DOHH2 (cell line): ENCODE measurements around the gene PTEN.
"Not testable (repeated sequence)": the region's sequence is repeated elsewhere in the genome, so short reads cannot be mapped to it uniquely, and the experiment has no call there.

ENCODE experiments used
- H3F3A ChIP-seq: fragments of 200-600 bp; sonication (generic), shearing (Covaris generic); 2 replicates; pipeline ENCODE4 v1.6.0; 2016; ENCODE audit warnings: antibody characterized with exemption, mild to moderate bottlenecking; ENCODE audit not compliant: control insufficient read depth, insufficient read depth
- H3K27ac ChIP-seq: fragments of 200-600 bp; sonication (generic); 2 replicates; pipeline ENCODE4 v1.5.1; 2014; ENCODE audit warnings: low read depth, mild to moderate bottlenecking, low read length, moderate library complexity
- H3K27me3 ChIP-seq: fragments of 200-600 bp; sonication (generic); 2 replicates; pipeline ENCODE4 v1.6.1; 2014; ENCODE audit warnings: mild to moderate bottlenecking, low read length, mixed read lengths; ENCODE audit not compliant: control insufficient read depth
- H3K36me3 ChIP-seq: fragments of 200-600 bp; sonication (generic); 2 replicates; pipeline ENCODE4 v1.6.1; 2014; ENCODE audit warnings: mild to moderate bottlenecking, low read length, moderate library complexity, mixed read lengths; ENCODE audit not compliant: control insufficient read depth
- H3K4me1 ChIP-seq: fragments of 200-600 bp; sonication (generic); 2 replicates; pipeline ENCODE4 v1.6.1; 2014; ENCODE audit warnings: mild to moderate bottlenecking, low read length, mixed read lengths; ENCODE audit not compliant: control insufficient read depth
- H3K4me2 ChIP-seq: fragments of 200-600 bp; sonication (generic); 2 replicates; pipeline ENCODE4 v1.6.0; 2014; ENCODE audit warnings: mild to moderate bottlenecking, low read length, moderate library complexity
- H3K4me3 ChIP-seq: fragments of 200-600 bp; sonication (generic); 2 replicates; pipeline ENCODE4 v1.5.1; 2014; ENCODE audit warnings: mild to moderate bottlenecking, low read length, mixed read lengths
- H3K79me2 ChIP-seq: fragments of 200-600 bp; sonication (generic); 2 replicates; pipeline ENCODE4 v1.6.1; 2014; ENCODE audit warnings: mild to moderate bottlenecking, low read length, mixed read lengths; ENCODE audit not compliant: control insufficient read depth
- H3K9me2 ChIP-seq: fragments of 200-600 bp; sonication (generic); replicated peaks from 2 replicates; pipeline ENCODE4 v1.6.1; 2014; ENCODE audit warnings: mild to moderate bottlenecking, low read length, mixed read lengths; ENCODE audit not compliant: control insufficient read depth
- H3K9me3 ChIP-seq: fragments of 200-600 bp; sonication (generic); 2 replicates; pipeline ENCODE4 v1.6.1; 2014; ENCODE audit warnings: antibody characterized with exemption, low read length, mixed read lengths; ENCODE audit not compliant: control insufficient read depth, insufficient read depth
- H4K20me1 ChIP-seq: fragments of 200-600 bp; sonication (generic); 2 replicates; pipeline ENCODE4 v1.6.0; 2014; ENCODE audit warnings: low read depth, mild to moderate bottlenecking, antibody characterized with exemption, low read length, moderate library complexity; ENCODE audit not compliant: control insufficient read depth, insufficient read depth
- EZH2phosphoT487 ChIP-seq: fragments of 200-600 bp; sonication (generic); IDR thresholded peaks from 2 replicates; pipeline ENCODE4 v1.6.1; 2017; ENCODE audit warnings: borderline replicate concordance, mild to moderate bottlenecking, antibody characterized with exemption, low read length, moderate library complexity, mixed read lengths
- TF ChIP-seq, protein P1 (sequence below): fragments of 200-600 bp; sonication (generic); IDR thresholded peaks from one replicate; pipeline ENCODE4 v1.5.1; 2014; ENCODE audit warnings: antibody characterized with exemption, mild to moderate bottlenecking, low read depth, low read length; ENCODE audit not compliant: poor library complexity, severe bottlenecking

PTEN gene

GRCh38 chr10:87875929-87876571 is 12.6 kb downstream of the PTEN start:
- Histone ChIP-seq H3K36me3 (peaks cover 99% of the 10 kb centered on the region), H3K9me2 (no peaks in the 10 kb centered on the region)

GRCh38 chr10:87878664-87879459 is 15.4 kb downstream of the PTEN start:
- H3K4me1 ChIP-seq, result peaks cover 21% of the 10 kb centered on the region
- no peak for TF ChIP-seq EZH2phosphoT487
- TF ChIP-seq, protein P1, sequence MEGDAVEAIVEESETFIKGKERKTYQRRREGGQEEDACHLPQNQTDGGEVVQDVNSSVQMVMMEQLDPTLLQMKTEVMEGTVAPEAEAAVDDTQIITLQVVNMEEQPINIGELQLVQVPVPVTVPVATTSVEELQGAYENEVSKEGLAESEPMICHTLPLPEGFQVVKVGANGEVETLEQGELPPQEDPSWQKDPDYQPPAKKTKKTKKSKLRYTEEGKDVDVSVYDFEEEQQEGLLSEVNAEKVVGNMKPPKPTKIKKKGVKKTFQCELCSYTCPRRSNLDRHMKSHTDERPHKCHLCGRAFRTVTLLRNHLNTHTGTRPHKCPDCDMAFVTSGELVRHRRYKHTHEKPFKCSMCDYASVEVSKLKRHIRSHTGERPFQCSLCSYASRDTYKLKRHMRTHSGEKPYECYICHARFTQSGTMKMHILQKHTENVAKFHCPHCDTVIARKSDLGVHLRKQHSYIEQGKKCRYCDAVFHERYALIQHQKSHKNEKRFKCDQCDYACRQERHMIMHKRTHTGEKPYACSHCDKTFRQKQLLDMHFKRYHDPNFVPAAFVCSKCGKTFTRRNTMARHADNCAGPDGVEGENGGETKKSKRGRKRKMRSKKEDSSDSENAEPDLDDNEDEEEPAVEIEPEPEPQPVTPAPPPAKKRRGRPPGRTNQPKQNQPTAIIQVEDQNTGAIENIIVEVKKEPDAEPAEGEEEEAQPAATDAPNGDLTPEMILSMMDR, result no peak

More at GRCh38 chr10:87875929-87876571, 12.6 kb downstream of the PTEN start:
- H3K4me3 ChIP-seq, result no peak overlapping the region
- H3K4me2 ChIP-seq, result no peak overlapping the region
- H3K27me3 ChIP-seq, result no peaks in the 10 kb centered on the region
- TF ChIP-seq EZH2phosphoT487, result no peak
- TF ChIP-seq, protein P1, result no peak
- no peak overlapping the region for H3K27ac ChIP-seq
- peaks cover 42% of the 10 kb centered on the region for H3K4me1 ChIP-seq
- peaks cover 7% of the 10 kb centered on the region; the same call in 1 of the 2 replicates for H4K20me1 ChIP-seq
- peaks cover 100% of the 10 kb centered on the region for H3K79me2 ChIP-seq
- peaks cover 5% of the 10 kb centered on the region; the same call in 1 of the 2 replicates for H3K9me3 ChIP-seq
- peaks cover 10% of the 10 kb centered on the region for H3F3A ChIP-seq

DNA sequence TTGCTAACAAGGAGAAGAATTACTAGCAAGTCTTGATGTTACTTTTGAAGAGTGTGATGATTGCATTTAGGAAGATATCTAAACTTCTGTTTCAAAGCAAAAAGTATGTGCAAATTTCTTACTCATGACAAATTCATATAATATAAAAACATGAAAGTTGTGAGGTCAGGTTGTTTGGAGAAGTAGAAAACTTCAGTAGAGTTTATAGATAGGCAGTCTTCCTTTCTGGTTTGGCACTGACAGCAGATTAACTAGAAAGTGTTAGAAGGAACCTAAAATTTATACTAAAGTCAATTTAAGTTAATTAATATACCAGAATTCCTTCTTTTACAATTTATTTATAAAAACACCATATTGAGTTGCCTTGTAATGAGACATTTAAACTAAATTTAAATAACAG is 16.9 kb downstream of the PTEN start:
- H3K27me3 ChIP-seq, result no peaks in the 10 kb centered on the region
- peaks cover 5% of the 10 kb centered on the region; the same call in 1 of the 2 replicates for H3K9me3 ChIP-seq
- H3K36me3 ChIP-seq, result peaks cover 96% of the 10 kb centered on the region
- H3K9me2 ChIP-seq, result no peaks in the 10 kb centered on the region
- H3F3A ChIP-seq, result peaks cover 9% of the 10 kb centered on the region
- no peak overlapping the region for H3K4me3 ChIP-seq
- peaks cover 97% of the 10 kb centered on the region for H3K79me2 ChIP-seq
- no peak overlapping the region for H3K4me2 ChIP-seq
- peaks cover 8% of the 10 kb centered on the region for H3K4me1 ChIP-seq
- H4K20me1 ChIP-seq, result no peaks in the 10 kb centered on the region; the same call in 1 of the 2 replicates
- TF ChIP-seq, protein P1, result no peak
- TF ChIP-seq EZH2phosphoT487, result no peak
- no peak overlapping the region for H3K27ac ChIP-seq

More at GRCh38 chr10:87878664-87879459, 15.4 kb downstream of the PTEN start:
- no peak overlapping the region for H3K27ac ChIP-seq
- H3F3A ChIP-seq, result peaks cover 10% of the 10 kb centered on the region
- no peaks in the 10 kb centered on the region for H3K9me2 ChIP-seq
- peaks cover 97% of the 10 kb centered on the region for H3K79me2 ChIP-seq
- no peaks in the 10 kb centered on the region; the same call in 1 of the 2 replicates for H4K20me1 ChIP-seq
- H3K9me3 ChIP-seq, result peaks cover 5% of the 10 kb centered on the region; the same call in 1 of the 2 replicates
- H3K36me3 ChIP-seq, result peaks cover 97% of the 10 kb centered on the region
- H3K27me3 ChIP-seq, result no peaks in the 10 kb centered on the region
- no peak overlapping the region for H3K4me2 ChIP-seq
- no peak overlapping the region for H3K4me3 ChIP-seq

- not testable (repeated sequence) for H3K9me3 ChIP-seq, H4K20me1 ChIP-seq, H3F3A ChIP-seq, H3K4me1 ChIP-seq, H3K9me2 ChIP-seq, H3K4me2 ChIP-seq, H3K4me3 ChIP-seq, H3K27me3 ChIP-seq, H3K27ac ChIP-seq
- Histone ChIP-seq H3K79me2 (peaks cover 97% of the 10 kb centered on the region), H3K36me3 (peaks cover 96% of the 10 kb centered on the region)
These were observed 18.1 kb downstream of the PTEN start for GRCh38 chr10:87881373-87882059.
